Activated naive CD8-positive, alpha-beta T cell (primary cell): ENCODE results near the gene CCNY.

Source experiments
- H3K27ac Mint-ChIP-seq: one replicate; pipeline ENCODE4 v1.8.0; 2021; ENCODE audit warnings: mixed read lengths
- H3K27me3 Mint-ChIP-seq: one replicate; pipeline ENCODE4 v1.8.0; 2021; ENCODE audit warnings: mixed read lengths
- H3K36me3 Mint-ChIP-seq: one replicate; pipeline ENCODE4 v1.8.0; 2021; ENCODE audit warnings: mixed read lengths
- H3K4me1 Mint-ChIP-seq: one replicate; pipeline ENCODE4 v1.8.0; 2021; ENCODE audit warnings: low read depth, mixed read lengths
- H3K4me3 Mint-ChIP-seq: one replicate; pipeline ENCODE4 v1.8.0; 2021; ENCODE audit warnings: mild to moderate bottlenecking, mixed read lengths
- H3K9me3 Mint-ChIP-seq: one replicate; pipeline ENCODE4 v1.8.0; 2021; ENCODE audit warnings: low read depth, mixed read lengths

The CCNY gene

GRCh38 chr10:35378541-35379210, 42.4 kb downstream of the CCNY start:
- H3K27ac Mint-ChIP-seq, result peak overlapping the region; percentile 70
- no peaks in the 10 kb centered on the region for H3K36me3 Mint-ChIP-seq
- peak overlapping the region; percentile 24 for H3K4me3 Mint-ChIP-seq
- peaks cover 78% of the 10 kb centered on the region for H3K4me1 Mint-ChIP-seq
- H3K27me3 Mint-ChIP-seq, result no peaks in the 10 kb centered on the region
- no peaks in the 10 kb centered on the region for H3K9me3 Mint-ChIP-seq

GRCh38 chr10:35379226-35380137, 43.2 kb downstream of the CCNY start:
- Mint-ChIP-seq H3K4me3 (peak overlapping the region; percentile 24), H3K27ac (peak overlapping the region; percentile 70), H3K9me3 (no peaks in the 10 kb centered on the region), H3K27me3 (no peaks in the 10 kb centered on the region), H3K36me3 (no peaks in the 10 kb centered on the region), H3K4me1 (peaks cover 78% of the 10 kb centered on the region)

GRCh38 chr10:35382096-35382495, 45.8 kb downstream of the CCNY start:
- Mint-ChIP-seq H3K4me3 (no peak overlapping the region), H3K27ac (no peak overlapping the region), H3K4me1 (peaks cover 77% of the 10 kb centered on the region), H3K36me3 (peaks cover under 1% of the 10 kb centered on the region), H3K9me3 (no peaks in the 10 kb centered on the region), H3K27me3 (no peaks in the 10 kb centered on the region)

GRCh38 chr10:35384265-35384868, 48.1 kb downstream of the CCNY start:
- H3K27me3 Mint-ChIP-seq, result no peaks in the 10 kb centered on the region
- H3K4me1 Mint-ChIP-seq, result peaks cover 70% of the 10 kb centered on the region
- peaks cover 4% of the 10 kb centered on the region for H3K36me3 Mint-ChIP-seq
- no peak overlapping the region for H3K27ac Mint-ChIP-seq
- no peaks in the 10 kb centered on the region for H3K9me3 Mint-ChIP-seq
- no peak overlapping the region for H3K4me3 Mint-ChIP-seq

GRCh38 chr10:35386594-35387174, 50.4 kb downstream of the CCNY start:
- Mint-ChIP-seq H3K4me1 (peaks cover 61% of the 10 kb centered on the region), H3K4me3 (no peak overlapping the region), H3K27ac (no peak overlapping the region), H3K27me3 (no peaks in the 10 kb centered on the region), H3K36me3 (peaks cover 9% of the 10 kb centered on the region), H3K9me3 (peaks cover 3% of the 10 kb centered on the region)

- no peak overlapping the region for H3K4me3 Mint-ChIP-seq
- H3K27ac Mint-ChIP-seq, result no peak overlapping the region
- peaks cover 3% of the 10 kb centered on the region for H3K9me3 Mint-ChIP-seq
- H3K36me3 Mint-ChIP-seq, result peaks cover 9% of the 10 kb centered on the region
- H3K27me3 Mint-ChIP-seq, result no peaks in the 10 kb centered on the region
- peaks cover 66% of the 10 kb centered on the region for H3K4me1 Mint-ChIP-seq
These were observed 51.5 kb downstream of the CCNY start for GRCh38 chr10:35387768-35388167.

- Mint-ChIP-seq H3K27me3 (no peaks in the 10 kb centered on the region), H3K9me3 (peaks cover 3% of the 10 kb centered on the region), H3K36me3 (peaks cover 9% of the 10 kb centered on the region), H3K27ac (no peak overlapping the region), H3K4me1 (peaks cover 68% of the 10 kb centered on the region), H3K4me3 (no peak overlapping the region)
These were observed 51.9 kb downstream of the CCNY start for GRCh38 chr10:35388197-35388596.

- Mint-ChIP-seq H3K36me3 (peaks cover 9% of the 10 kb centered on the region), H3K9me3 (peaks cover 3% of the 10 kb centered on the region), H3K4me1 (peaks cover 68% of the 10 kb centered on the region)
These were observed 52.4 kb downstream of the CCNY start for GRCh38 chr10:35388682-35389081.

GRCh38 chr10:35390161-35390840, 54.0 kb downstream of the CCNY start:
- no peak overlapping the region for H3K4me3 Mint-ChIP-seq
- no peaks in the 10 kb centered on the region for H3K27me3 Mint-ChIP-seq
- peaks cover 3% of the 10 kb centered on the region for H3K9me3 Mint-ChIP-seq
- peaks cover 70% of the 10 kb centered on the region for H3K4me1 Mint-ChIP-seq
- peaks cover 9% of the 10 kb centered on the region for H3K36me3 Mint-ChIP-seq
- H3K27ac Mint-ChIP-seq, result no peak overlapping the region

More at GRCh38 chr10:35388682-35389081, 52.4 kb downstream of the CCNY start:
- no peak overlapping the region for H3K27ac Mint-ChIP-seq
- no peak overlapping the region for H3K4me3 Mint-ChIP-seq
- no peaks in the 10 kb centered on the region for H3K27me3 Mint-ChIP-seq

GRCh38 chr10:35390843-35391152, 54.5 kb downstream of the CCNY start:
- peaks cover 68% of the 10 kb centered on the region for H3K4me1 Mint-ChIP-seq
- no peak overlapping the region for H3K4me3 Mint-ChIP-seq
- H3K27me3 Mint-ChIP-seq, result no peaks in the 10 kb centered on the region
- no peak overlapping the region for H3K27ac Mint-ChIP-seq
- H3K9me3 Mint-ChIP-seq, result peaks cover 3% of the 10 kb centered on the region
- H3K36me3 Mint-ChIP-seq, result peaks cover 9% of the 10 kb centered on the region

- H3K9me3 Mint-ChIP-seq, result peaks cover 3% of the 10 kb centered on the region
- H3K27ac Mint-ChIP-seq, result no peak overlapping the region
- no peaks in the 10 kb centered on the region for H3K27me3 Mint-ChIP-seq
- H3K4me3 Mint-ChIP-seq, result no peak overlapping the region
- H3K4me1 Mint-ChIP-seq, result peaks cover 67% of the 10 kb centered on the region
- peaks cover 9% of the 10 kb centered on the region for H3K36me3 Mint-ChIP-seq
These were observed 55.0 kb downstream of the CCNY start for GRCh38 chr10:35391153-35391953.

GRCh38 chr10:35391954-35392262, 55.6 kb downstream of the CCNY start:
- no peaks in the 10 kb centered on the region for H3K27me3 Mint-ChIP-seq
- peaks cover 9% of the 10 kb centered on the region for H3K36me3 Mint-ChIP-seq
- H3K9me3 Mint-ChIP-seq, result peaks cover 3% of the 10 kb centered on the region
- no peak overlapping the region for H3K27ac Mint-ChIP-seq
- no peak overlapping the region for H3K4me3 Mint-ChIP-seq
- peaks cover 68% of the 10 kb centered on the region for H3K4me1 Mint-ChIP-seq

- Mint-ChIP-seq H3K36me3 (peaks cover 5% of the 10 kb centered on the region), H3K27me3 (no peaks in the 10 kb centered on the region), H3K4me3 (no peak overlapping the region), H3K27ac (no peak overlapping the region), H3K4me1 (peaks cover 65% of the 10 kb centered on the region), H3K9me3 (peaks cover 3% of the 10 kb centered on the region)
These were observed 56.3 kb downstream of the CCNY start for GRCh38 chr10:35392482-35393228.
